HepG2 (cell line): ENCODE data around the gene NRL. TPM values are rescaled to one million over a fixed set of nuclear protein-coding genes. Genes with fewer than 3 reads are reported as not detected.

Experiments
- ADNP ChIP-seq: sonication (generic); formaldehyde crosslinking; IDR thresholded peaks from 2 replicates; pipeline ENCODE4 v1.4.0; 2020; ENCODE audit warnings: missing genetic modification reagents
- CCAR2 ChIP-seq: fragments of 200-400 bp; formaldehyde crosslinking; optimal IDR thresholded peaks from 2 replicates; pipeline ENCODE3; 2018; ENCODE audit warnings: low read depth, mild to moderate bottlenecking, low read length, moderate library complexity
- E2F1 ChIP-seq: sonication (generic); formaldehyde crosslinking; IDR thresholded peaks from 2 replicates; pipeline ENCODE4 v1.5.0; 2020; ENCODE audit warnings: missing genetic modification reagents
- FIP1L1 ChIP-seq: fragments of 200-400 bp; formaldehyde crosslinking; IDR thresholded peaks from 2 replicates; pipeline ENCODE4 v1.6.1; 2018; ENCODE audit warnings: low read depth, mild to moderate bottlenecking, low read length, moderate library complexity, borderline replicate concordance; ENCODE audit not compliant: insufficient read depth
- MAX ChIP-seq: IDR thresholded peaks from 2 replicates; pipeline ENCODE4 v1.6.1; 2012; ENCODE audit warnings: inconsistent platforms
- PHF20 ChIP-seq: sonication (generic); formaldehyde crosslinking; IDR thresholded peaks from 2 replicates; pipeline ENCODE4 v1.5.0; 2020; ENCODE audit warnings: mild to moderate bottlenecking, missing genetic modification reagents
- SCMH1 ChIP-seq: sonication (generic); formaldehyde crosslinking; IDR thresholded peaks from 2 replicates; pipeline ENCODE4 v1.9.0; 2021; ENCODE audit warnings: missing genetic modification reagents, mild to moderate bottlenecking, borderline replicate concordance
- TGIF2 ChIP-seq: IDR thresholded peaks from 2 replicates; pipeline ENCODE4 v1.6.1; 2016; ENCODE audit warnings: control low read depth, missing compliant biosample characterization
- UBTF ChIP-seq: sonication (generic); formaldehyde crosslinking; IDR thresholded peaks from 2 replicates; pipeline ENCODE4 v1.4.0; 2020; ENCODE audit warnings: mild to moderate bottlenecking, missing genetic modification reagents
- XBP1 ChIP-seq: sonication (generic); formaldehyde crosslinking; IDR thresholded peaks from 2 replicates; pipeline ENCODE4 v1.5.0; 2020; ENCODE audit warnings: missing genetic modification reagents
- YEATS4 ChIP-seq: sonication (generic); formaldehyde crosslinking; IDR thresholded peaks from 2 replicates; pipeline ENCODE4 v1.4.0; 2020; ENCODE audit warnings: missing genetic modification reagents, borderline replicate concordance
- ZBTB21 ChIP-seq: sonication (generic); formaldehyde crosslinking; IDR thresholded peaks from 2 replicates; pipeline ENCODE4 v1.4.0; 2020; ENCODE audit warnings: missing genetic modification reagents
- ZNF253 ChIP-seq: sonication (generic); formaldehyde crosslinking; IDR thresholded peaks from 2 replicates; pipeline ENCODE4 v1.8.0; 2022; ENCODE audit warnings: mild to moderate bottlenecking, missing genetic modification reagents, borderline replicate concordance
- ZNF280D ChIP-seq: sonication (generic); formaldehyde crosslinking; IDR thresholded peaks from 2 replicates; pipeline ENCODE4 v1.5.1; 2020; ENCODE audit warnings: mild to moderate bottlenecking, missing genetic modification reagents
- ZNF441 ChIP-seq: sonication (generic); formaldehyde crosslinking; IDR thresholded peaks from 2 replicates; pipeline ENCODE4 v1.7.0; 2021; ENCODE audit warnings: missing genetic modification reagents, borderline replicate concordance
- ZNF484 ChIP-seq: sonication (generic); formaldehyde crosslinking; IDR thresholded peaks from 2 replicates; pipeline ENCODE4 v1.5.1; 2020; ENCODE audit warnings: mild to moderate bottlenecking, low read depth, missing genetic modification reagents, borderline replicate concordance
- ZNF543 ChIP-seq: sonication (generic); formaldehyde crosslinking; IDR thresholded peaks from 2 replicates; pipeline ENCODE4 v1.4.0; 2020; ENCODE audit warnings: mild to moderate bottlenecking, missing genetic modification reagents
- ZNF546 ChIP-seq: sonication (generic); formaldehyde crosslinking; conservative IDR thresholded peaks from 2 replicates; pipeline ENCODE4 v1.8.1; 2023; ENCODE audit warnings: mild to moderate bottlenecking, missing genetic modification reagents
- ZNF557 ChIP-seq: sonication (generic); formaldehyde crosslinking; IDR thresholded peaks from 2 replicates; pipeline ENCODE4 v1.4.0; 2020; ENCODE audit warnings: missing genetic modification reagents
- ZNF644 ChIP-seq: IDR thresholded peaks from 2 replicates; pipeline ENCODE4 v1.6.1; 2016; ENCODE audit warnings: low read depth
- ZNF710 ChIP-seq: sonication (generic); formaldehyde crosslinking; IDR thresholded peaks from 2 replicates; pipeline ENCODE4 v1.5.0; 2020; ENCODE audit warnings: mild to moderate bottlenecking, missing genetic modification reagents, borderline replicate concordance
- ZNF788 ChIP-seq: sonication (generic); formaldehyde crosslinking; IDR thresholded peaks from 2 replicates; pipeline ENCODE4 v1.5.0; 2020; ENCODE audit warnings: mild to moderate bottlenecking, missing genetic modification reagents, borderline replicate concordance
- polyA plus RNA-seq, 8 experiments: library from polyadenylated mRNA; depleted of rRNA in 3 of 8; stranded (reverse) in 7 of 8; unstranded in 1 of 8; fragments of >200 nt; fragmentation: Illumina TruSeq in 4 of 8; extraction: Trizol in 4 of 8; gene quantifications; 2 replicates each; pipeline versions ENCODE4 v1.2.1 to v1.2.3, GENCODE V29; 2011 to 2016; ENCODE audit warnings: low read depth in 4 of 8, missing spikeins in 1 of 8, mixed read lengths in 1 of 8; ENCODE audit not compliant: insufficient read depth in 1 of 8
- total RNA-seq, 5 experiments: library from RNA; depleted of rRNA; stranded (reverse); fragments of >200 nt; fragmentation: Illumina TruSeq; extraction: Trizol; gene quantifications; 2 replicates each; pipeline ENCODE4 v1.2.3, GENCODE V29; 2016; ENCODE audit warnings: low read depth in 1 of 5

NRL gene
- total and polyA plus RNA-seq, 2 of the 13 experiments (the other 11 are each of a cell fraction or from before 2014, with no cell fraction given), result 2.5 to 4.7 TPM

GRCh38 chr14:24032727-24033418, 81.9 kb downstream of the NRL start (continued):
- TF ChIP-seq ZNF484 (CRISPR knock-in tag), result no peak
- no peak for TF ChIP-seq ZNF543 (CRISPR knock-in tag)
- no peak for TF ChIP-seq ADNP (CRISPR knock-in tag)
- no peak for TF ChIP-seq ZNF441 (CRISPR knock-in tag)
- peak; percentile 90 for TF ChIP-seq ZNF644 (CRISPR knock-in tag)
- no peak for TF ChIP-seq ZNF280D (CRISPR knock-in tag)
- no peak for TF ChIP-seq SCMH1 (CRISPR knock-in tag)
- TF ChIP-seq TGIF2, result peak; percentile 43; the same call in 1 of the 2 replicates
- no peak for TF ChIP-seq CCAR2
- no peak for TF ChIP-seq ZNF710 (CRISPR knock-in tag)
- no peak for TF ChIP-seq ZNF557 (CRISPR knock-in tag)
- no peak for TF ChIP-seq ZBTB21 (CRISPR knock-in tag)
- peak; percentile 46 for TF ChIP-seq MAX
- TF ChIP-seq ZNF253, result no peak
- TF ChIP-seq PHF20 (CRISPR knock-in tag), result no peak
- no peak for TF ChIP-seq YEATS4 (CRISPR knock-in tag)
- TF ChIP-seq XBP1 (CRISPR knock-in tag), result no peak
- TF ChIP-seq UBTF (CRISPR knock-in tag), result no peak
- TF ChIP-seq E2F1 (CRISPR knock-in tag), result no peak
- TF ChIP-seq ZNF546, result no peak
- peak; percentile 66; the same call in 1 of the 2 replicates for TF ChIP-seq ZNF788 (CRISPR knock-in tag)
- no peak for TF ChIP-seq FIP1L1
